ENCODE results near the gene SETBP1.
"Not testable (repeated sequence)": the region's sequence is repeated elsewhere in the genome, so short reads cannot be mapped to it uniquely, and the experiment has no call there.

SETBP1 gene

GRCh38 chr18:44796429-44797428 is 116.0 kb downstream of the SETBP1 start:
- no peak for DNase-seq

DNA sequence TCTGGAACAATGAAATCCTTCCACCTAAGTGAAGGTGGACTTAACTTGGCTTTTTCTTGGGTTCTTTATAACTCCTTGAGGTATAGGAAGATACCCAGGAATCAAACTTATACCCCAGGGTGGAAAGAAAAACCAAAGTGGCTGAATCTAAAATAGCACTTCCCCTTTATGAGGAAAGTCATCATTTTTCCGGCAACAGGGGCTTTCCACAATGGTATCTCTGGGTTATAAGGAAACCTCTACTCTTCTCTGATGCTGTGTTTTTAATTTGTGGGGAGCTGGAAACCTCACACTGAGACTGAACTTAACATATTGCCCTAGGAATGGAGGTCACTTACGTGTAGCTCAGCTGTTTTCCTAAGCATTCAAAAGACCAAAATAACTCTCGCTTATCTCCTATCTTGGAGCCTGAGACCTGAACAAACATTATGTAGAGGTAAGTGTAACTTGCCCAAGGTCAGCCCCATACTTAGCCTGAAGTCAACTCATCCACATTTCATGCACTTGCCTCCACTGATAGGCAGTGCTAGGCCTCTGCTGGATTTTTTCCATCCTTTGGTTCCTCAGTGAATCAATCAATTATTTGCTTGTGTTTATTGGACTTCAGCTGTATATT is 117.9 kb downstream of the SETBP1 start:
- DNase-seq: no peak

- no peak for DNase-seq
Measured at GRCh38 chr18:44799382-44799906, 118.8 kb downstream of the SETBP1 start.

DNA sequence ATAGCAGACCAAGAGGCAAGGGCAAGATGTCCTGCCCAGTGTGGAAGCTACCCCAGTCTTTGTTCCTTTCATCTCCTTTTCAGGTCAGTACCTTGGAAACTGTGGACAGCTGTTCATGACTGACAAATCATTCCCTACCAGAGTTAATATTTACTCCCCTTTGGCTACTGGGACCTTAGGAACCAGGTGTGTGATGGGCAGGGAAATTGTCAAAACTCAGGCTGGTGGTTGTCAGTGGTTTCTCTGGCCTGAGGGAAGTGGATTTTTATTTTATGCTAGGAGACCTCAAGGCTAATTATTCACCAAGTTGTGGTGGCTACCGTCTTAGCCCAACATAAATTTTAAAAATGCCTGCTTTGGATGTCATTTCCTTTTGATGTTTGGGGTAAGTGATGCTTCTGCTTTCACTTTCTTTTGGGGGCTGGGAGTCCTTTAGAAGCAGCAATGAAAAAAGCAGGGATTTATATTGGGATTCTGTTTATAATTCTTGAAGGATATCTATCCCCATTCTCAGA is 119.3 kb downstream of the SETBP1 start:
- no peak for DNase-seq

DNA sequence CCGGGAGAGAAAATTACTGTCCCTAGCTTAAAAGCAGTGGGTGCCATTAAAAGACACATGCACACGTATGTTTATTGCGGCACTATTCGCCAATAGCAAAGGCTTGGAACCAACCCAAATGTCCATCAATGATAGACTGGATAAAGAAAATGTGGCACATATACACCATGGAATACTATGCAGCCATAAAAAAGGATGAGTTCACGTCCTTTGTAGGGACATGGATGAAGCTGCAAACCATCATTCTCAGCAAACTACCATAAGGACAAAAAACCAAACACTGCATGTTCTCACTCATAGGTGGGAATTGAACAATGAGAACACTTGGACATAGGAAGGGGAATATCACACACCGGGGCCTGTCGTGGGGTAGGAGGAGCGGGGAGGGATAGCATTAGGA is 120.1 kb downstream of the SETBP1 start:
- not testable (repeated sequence) for DNase-seq

GRCh38 chr18:44801781-44802180 is 121.1 kb downstream of the SETBP1 start:
- DNase-seq: no peak

DNA sequence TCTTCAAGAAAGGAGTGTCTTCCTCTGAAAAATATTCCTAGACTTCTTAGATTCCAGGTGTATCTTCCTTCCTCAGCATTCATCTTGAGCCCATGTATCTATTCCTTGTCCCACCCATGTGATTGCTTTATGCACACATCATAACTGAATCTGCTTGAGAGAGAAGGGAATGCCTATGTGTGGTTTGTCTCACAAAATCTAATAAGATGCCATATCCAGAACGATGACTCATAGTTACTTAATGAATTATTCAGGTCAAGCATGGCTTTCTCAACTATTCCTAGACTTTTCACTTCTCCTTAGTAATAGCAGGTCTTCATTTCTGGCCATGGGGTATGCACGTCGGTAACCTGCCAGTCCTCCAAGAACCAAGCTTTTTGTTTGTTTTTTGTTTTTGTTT is 121.8 kb downstream of the SETBP1 start:
- no peak for DNase-seq

GRCh38 chr18:44803019-44803650 is 122.4 kb downstream of the SETBP1 start:
- no peak for DNase-seq

DNA sequence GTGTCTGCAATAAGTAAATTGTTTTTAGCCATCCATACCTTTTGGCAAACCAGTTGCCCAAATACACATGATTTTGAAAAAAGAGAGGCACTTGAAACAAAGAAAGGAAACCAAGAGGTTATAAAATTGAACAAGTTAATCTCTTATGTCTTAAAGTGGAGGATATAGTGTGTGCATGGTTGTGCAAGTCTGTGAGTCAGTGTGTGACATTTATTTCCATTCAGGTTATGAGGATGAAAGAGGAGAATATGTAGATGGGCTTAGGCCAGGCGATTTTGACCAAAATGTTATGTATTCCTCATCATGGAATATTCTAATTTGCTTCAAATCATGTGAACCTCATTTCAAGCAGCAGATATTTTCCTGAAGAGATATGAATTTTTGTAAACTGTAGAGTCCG is 123.3 kb downstream of the SETBP1 start:
- no peak for DNase-seq

DNA sequence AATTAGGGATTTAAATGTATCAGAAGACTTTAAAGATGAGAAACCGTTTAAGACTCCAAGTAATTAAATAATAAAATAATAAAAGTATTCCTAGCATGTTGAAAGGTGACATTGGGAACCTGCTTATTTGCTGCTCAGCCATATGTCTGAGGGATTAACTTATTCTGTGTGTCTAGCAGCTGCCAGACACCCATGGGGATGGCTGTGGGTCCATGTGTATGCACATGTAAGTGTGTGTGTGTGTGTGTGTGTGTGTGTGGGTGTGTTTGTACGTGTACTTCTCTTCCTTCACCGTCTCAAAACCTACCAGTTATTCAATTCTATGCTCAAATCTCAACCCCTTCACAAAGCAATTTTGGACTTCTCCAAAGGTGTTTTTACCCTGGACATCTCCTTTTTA is 124.5 kb downstream of the SETBP1 start:
- no peak for DNase-seq

- no peak for DNase-seq
Measured at GRCh38 chr18:44805643-44806042, 125.0 kb downstream of the SETBP1 start.

DNA sequence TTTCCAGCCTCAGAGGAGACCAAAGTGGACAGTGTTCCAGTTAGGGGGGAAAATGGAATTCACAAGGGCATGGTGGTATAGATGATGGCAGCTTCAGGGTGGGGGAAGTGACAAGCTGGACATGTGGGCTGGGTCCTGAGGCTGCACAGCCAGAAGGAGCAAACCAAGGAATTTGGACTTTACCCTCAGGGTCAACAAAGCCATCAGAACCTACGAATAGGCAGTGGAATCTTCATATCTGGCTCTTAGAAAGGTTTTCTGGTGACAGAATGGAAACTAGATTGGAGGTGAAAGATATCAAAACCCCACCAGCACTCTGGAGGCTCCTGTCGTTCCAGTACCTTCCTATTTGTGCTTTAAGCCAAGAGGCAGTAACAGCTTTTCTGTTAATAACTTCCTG is 127.1 kb downstream of the SETBP1 start:
- no peak for DNase-seq

DNA sequence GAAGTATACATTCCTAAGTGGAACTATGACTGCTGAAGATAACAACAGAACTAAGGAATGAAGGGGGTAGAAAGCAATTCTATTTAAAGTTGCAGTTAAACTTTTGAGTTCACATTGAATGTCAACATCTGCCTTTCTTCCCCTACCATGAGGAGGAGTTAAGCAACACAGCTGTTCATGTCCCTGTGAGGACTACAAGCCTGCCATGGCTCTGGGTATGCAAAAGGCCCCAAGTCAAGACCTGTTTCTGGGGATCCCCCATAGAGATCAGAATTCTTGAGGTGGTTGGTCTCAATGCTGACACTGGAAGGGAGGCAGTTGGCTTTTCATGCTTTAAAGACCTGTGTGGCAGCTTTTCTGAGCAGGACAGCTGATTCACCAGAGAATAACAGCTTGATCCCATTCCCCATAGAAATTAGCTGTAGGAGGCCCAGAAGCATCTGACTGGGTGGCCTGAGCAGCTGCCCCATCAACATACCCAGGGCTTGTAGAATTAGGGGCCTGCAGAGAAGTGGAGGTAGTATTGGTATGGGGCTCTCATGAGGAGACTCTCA is 131.0 kb downstream of the SETBP1 start:
- DNase-seq: no peak

- no peak for DNase-seq
Measured at GRCh38 chr18:44812426-44812825, 131.7 kb downstream of the SETBP1 start.

DNA sequence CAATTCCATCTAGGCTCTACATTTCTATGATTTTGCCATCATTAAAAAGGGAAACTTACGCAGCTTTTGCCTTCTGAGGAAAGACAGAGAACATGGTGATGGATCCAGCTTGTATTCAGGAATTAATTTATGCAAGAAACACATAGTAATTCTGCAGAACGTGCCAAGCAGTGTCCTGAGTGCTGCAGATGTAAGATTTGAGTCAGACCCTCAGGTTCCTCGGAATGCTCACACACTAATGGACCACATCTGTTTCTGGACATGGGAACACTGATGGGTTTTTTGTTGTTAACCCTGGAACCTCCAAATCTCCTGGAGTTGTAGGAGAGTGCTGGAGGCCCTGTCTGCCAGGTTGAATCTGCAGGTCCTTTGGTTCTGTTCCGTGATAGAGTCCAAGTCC is 132.9 kb downstream of the SETBP1 start:
- DNase-seq: no peak

DNA sequence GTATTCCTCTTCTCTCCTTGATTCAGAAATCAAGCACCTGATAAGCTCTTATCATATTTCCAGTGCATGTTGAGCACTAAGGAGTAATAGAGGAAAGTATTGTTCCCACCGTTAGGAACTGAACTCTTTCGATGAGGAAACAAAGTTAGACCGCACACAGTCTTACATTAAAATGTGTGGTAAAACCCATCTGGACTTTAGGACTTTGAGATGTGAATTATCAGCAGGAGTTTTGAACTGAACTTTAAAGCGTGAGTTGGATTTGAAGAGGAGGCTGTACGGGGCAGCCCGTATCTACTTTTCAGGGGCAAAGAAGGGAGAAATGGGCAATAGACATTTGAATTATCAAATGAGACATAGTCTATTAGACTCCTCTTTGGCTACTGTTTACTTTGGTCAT is 134.4 kb downstream of the SETBP1 start:
- no peak for DNase-seq

DNA sequence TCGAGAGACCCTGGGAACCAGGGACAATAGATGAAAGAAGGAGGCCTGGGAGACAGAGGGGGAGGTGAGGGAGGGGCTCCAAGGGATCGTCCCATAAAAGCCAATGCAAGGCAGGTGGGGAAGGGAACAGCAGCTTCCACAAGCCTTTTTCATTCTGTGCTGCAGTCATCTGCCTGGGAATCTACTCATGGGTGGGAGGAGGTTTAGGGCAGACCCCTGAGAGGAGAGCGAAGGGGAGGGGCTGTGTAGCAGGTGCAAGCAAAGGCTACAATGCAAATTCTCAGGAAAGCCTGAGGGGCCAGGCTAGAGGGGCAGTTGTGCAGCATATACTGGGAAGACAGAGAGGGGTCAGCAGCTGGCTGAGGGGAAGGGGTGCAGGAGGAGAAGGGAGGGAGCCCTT is 135.4 kb downstream of the SETBP1 start:
- no peak for DNase-seq

DNA sequence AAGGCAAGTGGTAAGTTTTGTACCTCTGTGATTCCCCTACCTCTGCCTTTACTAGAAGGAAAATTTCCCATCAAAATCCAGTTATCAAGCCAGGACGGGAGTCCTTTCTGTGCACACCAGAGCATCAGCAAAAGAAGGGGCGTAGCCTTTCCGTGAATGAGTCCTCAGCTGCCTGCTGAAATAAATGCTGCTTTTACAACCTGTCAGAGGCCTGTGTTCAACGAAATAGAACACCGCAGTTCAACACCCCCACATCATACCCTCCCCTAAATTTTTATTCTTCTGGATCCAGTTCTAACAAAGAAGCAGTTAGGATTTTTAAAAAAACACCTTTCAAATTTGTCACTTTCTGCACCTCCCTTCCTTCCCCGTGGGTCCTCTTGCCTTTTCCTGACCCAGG is 135.8 kb downstream of the SETBP1 start:
- DNase-seq: no peak

GRCh38 chr18:44817831-44818473 is 137.3 kb downstream of the SETBP1 start:
- DNase-seq: no peak

DNA sequence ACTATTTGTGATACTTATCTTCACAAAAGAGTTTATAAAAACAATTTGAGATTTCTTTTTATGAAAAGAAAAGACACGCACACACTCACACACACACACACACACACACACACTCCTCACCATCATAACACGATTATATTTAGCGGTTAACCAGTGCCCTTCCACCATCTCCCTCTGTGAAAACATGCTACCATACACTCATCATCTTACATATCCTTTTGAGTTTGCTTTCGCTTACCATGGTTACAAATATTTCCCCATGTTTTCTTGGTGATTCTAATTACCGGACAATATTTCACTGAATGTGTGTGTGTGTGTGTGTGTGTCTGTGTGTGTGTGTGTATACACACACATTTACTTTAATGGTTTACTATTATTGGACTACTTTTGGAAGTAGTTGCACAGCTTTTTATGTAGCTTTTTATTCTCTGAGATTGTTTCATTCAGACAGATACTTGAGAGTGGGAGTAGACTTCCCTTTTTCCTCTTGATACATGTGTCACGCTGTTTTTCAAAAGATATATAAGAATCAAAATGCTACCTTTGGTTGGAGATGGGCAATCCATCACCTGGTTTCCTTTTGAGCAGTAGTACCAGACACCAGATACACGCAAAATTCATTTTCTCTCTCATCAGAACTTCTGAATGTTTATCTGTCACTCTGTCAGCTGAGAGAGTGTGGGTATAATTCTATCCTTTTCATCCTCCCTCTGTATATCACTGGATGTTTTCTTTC is 138.1 kb downstream of the SETBP1 start:
- no peak for DNase-seq

DNA sequence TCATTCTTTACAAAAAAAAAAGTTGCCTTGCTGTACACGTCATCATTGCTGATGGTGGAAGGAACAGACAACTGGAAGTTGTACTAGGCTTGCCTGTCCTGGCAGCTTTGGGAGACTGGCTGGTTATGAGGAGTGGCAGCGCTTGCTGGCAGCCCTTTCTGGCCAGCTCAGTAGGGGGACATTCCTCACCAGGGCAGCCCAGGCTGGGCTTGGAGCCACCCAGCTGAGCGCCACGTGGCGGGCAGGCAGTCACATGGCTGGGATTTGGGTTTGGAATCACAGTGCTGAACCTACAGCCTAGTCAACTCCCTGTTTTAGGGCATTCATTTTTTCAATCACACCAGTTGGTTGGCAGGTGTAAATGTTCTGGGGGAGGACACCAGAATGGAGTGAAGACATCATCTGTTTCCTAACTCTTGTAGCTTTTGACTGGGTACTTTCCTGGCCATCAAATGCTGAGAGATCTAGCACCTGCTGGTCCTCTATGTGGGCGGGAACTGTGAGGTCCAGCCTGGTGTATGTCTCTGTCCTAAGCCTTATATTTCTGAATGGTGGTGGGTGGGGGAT is 139.3 kb downstream of the SETBP1 start:
- no peak for DNase-seq

Measured in effector CD4-positive, alpha-beta T cell (primary cell).